HG03558 (cell line): ENCODE measurements around the gene OPCML.

Source experiments
- ATAC-seq: cut with Tn5 transposase; IDR thresholded peaks from one replicate; pipeline ENCODE4 v1.9.1; 2021; ENCODE audit warnings: moderate number of reproducible peaks; ENCODE audit not compliant: unreplicated experiment; ENCODE audit errors: extremely low read depth

The OPCML gene

GRCh38 chr11:132744771-132745170, 787.5 kb downstream of the OPCML start:
- ATAC-seq: no peak

GRCh38 chr11:132743601-132744000, 788.7 kb downstream of the OPCML start:
- no peak for ATAC-seq

GRCh38 chr11:132742929-132743328, 789.4 kb downstream of the OPCML start:
- no peak for ATAC-seq

GRCh38 chr11:132734217-132734616, 798.1 kb downstream of the OPCML start:
- no peak for ATAC-seq

GRCh38 chr11:132728026-132728425, 804.3 kb downstream of the OPCML start:
- ATAC-seq: no peak

- ATAC-seq: no peak
Measured at GRCh38 chr11:132721526-132721925, 810.8 kb downstream of the OPCML start.

- ATAC-seq: no peak
Measured at GRCh38 chr11:132719684-132720083, 812.6 kb downstream of the OPCML start.

- no peak for ATAC-seq
Measured at GRCh38 chr11:132718711-132719671, 813.3 kb downstream of the OPCML start.

GRCh38 chr11:132717824-132718223, 814.5 kb downstream of the OPCML start:
- no peak for ATAC-seq

GRCh38 chr11:132716037-132716436, 816.3 kb downstream of the OPCML start:
- ATAC-seq: no peak

GRCh38 chr11:132714859-132715440, 817.4 kb downstream of the OPCML start:
- no peak for ATAC-seq

- ATAC-seq: no peak
Measured at GRCh38 chr11:132712466-132712865, 819.8 kb downstream of the OPCML start.

GRCh38 chr11:132704781-132705375, 827.4 kb downstream of the OPCML start:
- ATAC-seq: no peak

GRCh38 chr11:132692891-132693290, 839.4 kb downstream of the OPCML start:
- ATAC-seq: no peak

GRCh38 chr11:132691848-132692550, 840.3 kb downstream of the OPCML start:
- no peak for ATAC-seq

- no peak for ATAC-seq
Measured at GRCh38 chr11:132686886-132687285, 845.4 kb downstream of the OPCML start.

GRCh38 chr11:132685174-132685611, 847.1 kb downstream of the OPCML start:
- no peak for ATAC-seq

GRCh38 chr11:132683602-132684001, 848.7 kb downstream of the OPCML start:
- ATAC-seq: no peak

- no peak for ATAC-seq
Measured at GRCh38 chr11:132681971-132682370, 850.3 kb downstream of the OPCML start.

GRCh38 chr11:132680584-132680983, 851.7 kb downstream of the OPCML start:
- ATAC-seq: no peak

- ATAC-seq: no peak
Measured at GRCh38 chr11:132674151-132674550, 858.1 kb downstream of the OPCML start.
